ENCODE results near the gene PRR23E.

PRR23E gene

DNA sequence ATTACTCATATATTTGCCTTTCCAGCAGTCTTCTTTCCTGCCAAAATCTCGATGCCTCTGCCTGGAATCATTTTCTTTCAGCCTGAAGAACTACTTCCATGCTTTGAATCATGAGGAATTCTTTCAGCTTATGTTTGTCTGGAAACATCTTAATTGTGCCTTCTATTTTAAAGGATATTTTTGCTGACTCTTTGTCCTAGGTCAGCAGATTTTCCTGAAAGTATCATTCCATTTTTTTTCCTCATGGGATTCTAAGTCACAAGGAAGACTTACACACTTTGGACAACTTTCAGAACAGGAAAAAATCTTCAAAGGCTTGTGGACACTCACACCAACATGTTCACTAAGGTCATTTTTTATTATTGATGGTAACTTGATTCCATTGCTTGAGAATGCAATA lies 10.1 kb downstream of the PRR23E start (continued):
- TF ChIP-seq, protein P1, sequence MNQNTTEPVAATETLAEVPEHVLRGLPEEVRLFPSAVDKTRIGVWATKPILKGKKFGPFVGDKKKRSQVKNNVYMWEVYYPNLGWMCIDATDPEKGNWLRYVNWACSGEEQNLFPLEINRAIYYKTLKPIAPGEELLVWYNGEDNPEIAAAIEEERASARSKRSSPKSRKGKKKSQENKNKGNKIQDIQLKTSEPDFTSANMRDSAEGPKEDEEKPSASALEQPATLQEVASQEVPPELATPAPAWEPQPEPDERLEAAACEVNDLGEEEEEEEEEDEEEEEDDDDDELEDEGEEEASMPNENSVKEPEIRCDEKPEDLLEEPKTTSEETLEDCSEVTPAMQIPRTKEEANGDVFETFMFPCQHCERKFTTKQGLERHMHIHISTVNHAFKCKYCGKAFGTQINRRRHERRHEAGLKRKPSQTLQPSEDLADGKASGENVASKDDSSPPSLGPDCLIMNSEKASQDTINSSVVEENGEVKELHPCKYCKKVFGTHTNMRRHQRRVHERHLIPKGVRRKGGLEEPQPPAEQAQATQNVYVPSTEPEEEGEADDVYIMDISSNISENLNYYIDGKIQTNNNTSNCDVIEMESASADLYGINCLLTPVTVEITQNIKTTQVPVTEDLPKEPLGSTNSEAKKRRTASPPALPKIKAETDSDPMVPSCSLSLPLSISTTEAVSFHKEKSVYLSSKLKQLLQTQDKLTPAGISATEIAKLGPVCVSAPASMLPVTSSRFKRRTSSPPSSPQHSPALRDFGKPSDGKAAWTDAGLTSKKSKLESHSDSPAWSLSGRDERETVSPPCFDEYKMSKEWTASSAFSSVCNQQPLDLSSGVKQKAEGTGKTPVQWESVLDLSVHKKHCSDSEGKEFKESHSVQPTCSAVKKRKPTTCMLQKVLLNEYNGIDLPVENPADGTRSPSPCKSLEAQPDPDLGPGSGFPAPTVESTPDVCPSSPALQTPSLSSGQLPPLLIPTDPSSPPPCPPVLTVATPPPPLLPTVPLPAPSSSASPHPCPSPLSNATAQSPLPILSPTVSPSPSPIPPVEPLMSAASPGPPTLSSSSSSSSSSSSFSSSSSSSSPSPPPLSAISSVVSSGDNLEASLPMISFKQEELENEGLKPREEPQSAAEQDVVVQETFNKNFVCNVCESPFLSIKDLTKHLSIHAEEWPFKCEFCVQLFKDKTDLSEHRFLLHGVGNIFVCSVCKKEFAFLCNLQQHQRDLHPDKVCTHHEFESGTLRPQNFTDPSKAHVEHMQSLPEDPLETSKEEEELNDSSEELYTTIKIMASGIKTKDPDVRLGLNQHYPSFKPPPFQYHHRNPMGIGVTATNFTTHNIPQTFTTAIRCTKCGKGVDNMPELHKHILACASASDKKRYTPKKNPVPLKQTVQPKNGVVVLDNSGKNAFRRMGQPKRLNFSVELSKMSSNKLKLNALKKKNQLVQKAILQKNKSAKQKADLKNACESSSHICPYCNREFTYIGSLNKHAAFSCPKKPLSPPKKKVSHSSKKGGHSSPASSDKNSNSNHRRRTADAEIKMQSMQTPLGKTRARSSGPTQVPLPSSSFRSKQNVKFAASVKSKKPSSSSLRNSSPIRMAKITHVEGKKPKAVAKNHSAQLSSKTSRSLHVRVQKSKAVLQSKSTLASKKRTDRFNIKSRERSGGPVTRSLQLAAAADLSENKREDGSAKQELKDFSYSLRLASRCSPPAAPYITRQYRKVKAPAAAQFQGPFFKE (tag by site-specific recombination; IDR thresholded peaks at IDR 0.05; ENCODE audit: borderline replicate concordance), result no peak

DNA sequence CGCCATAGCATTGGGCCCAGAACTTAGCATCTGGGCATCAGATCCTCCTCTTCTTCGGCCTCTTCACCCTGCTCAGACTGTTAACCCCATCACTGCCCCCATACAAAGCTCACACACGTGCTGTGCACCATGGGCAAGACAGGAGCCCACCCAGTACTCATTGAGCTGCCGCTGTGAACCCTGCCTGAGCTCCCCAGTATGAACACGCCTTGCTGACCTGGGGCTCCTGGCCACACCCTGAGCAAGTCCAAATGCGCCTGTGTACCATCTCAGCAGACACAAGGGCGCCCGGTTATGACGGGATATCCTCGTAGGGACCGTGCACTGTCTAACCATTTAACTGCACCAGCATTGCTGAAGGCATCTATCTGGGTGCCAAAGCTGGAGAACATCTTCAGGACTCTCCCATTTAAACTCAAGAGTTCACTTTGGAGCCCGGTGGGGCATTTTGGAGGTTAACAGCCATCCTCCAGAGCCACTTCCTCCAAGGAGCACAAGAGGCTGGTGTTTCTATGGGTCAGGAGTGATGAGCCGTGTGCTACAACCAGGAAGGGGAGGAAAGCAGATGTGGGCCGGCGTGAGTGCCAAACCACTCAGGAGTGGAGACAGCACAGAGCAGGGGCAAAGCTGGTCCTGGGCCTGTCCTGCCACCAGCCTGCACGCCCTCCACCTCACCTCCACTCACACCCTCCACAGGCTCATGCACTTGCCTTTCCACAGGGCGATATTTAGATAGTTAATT lies 12.1 kb downstream of the PRR23E start:
- no peaks in the 10 kb centered on the region for H3K4me1 ChIP-seq (ENCODE audit: control insufficient read depth, insufficient read depth, low read length)
- ChIA-PET CTCF (interaction anchor here (0.6 kb wide), 1 partner anchor 600 kb away, joined by 3 read pairs; no protein-coding TSS in a partner anchor), POLR2A (no interaction called here)
- no peaks in the 10 kb centered on the region for H3K36me3 ChIP-seq (ENCODE audit: control insufficient read depth in 2 of 2, insufficient read depth in 1 of 2, low read length in 2 of 2)
- no peaks in the 10 kb centered on the region for H3K9me3 ChIP-seq (ENCODE audit: control insufficient read depth, insufficient read depth, low read depth, low read length)
- TF ChIP-seq OSR2 (tag by site-specific recombination; IDR thresholded peaks at IDR 0.05) (no peak), ZNF426 (tag by site-specific recombination; IDR thresholded peaks at IDR 0.05) (no peak), ZNF623 (tag by site-specific recombination; IDR thresholded peaks at IDR 0.05) (no peak), ZNF302 (tag by site-specific recombination; IDR thresholded peaks at IDR 0.05; ENCODE audit: low read depth) (no peak), YY1 (tag by site-specific recombination; IDR thresholded peaks at IDR 0.05) (no peak), SP3 (tag by site-specific recombination; IDR thresholded peaks at IDR 0.05) (no peak), PRDM1 (tag by site-specific recombination; IDR thresholded peaks at IDR 0.05) (no peak), ZNF239 (tag by site-specific recombination; IDR thresholded peaks at IDR 0.05) (no peak), KLF16 (tag by site-specific recombination; IDR thresholded peaks at IDR 0.05) (no peak)
- TF ChIP-seq, protein P2, sequence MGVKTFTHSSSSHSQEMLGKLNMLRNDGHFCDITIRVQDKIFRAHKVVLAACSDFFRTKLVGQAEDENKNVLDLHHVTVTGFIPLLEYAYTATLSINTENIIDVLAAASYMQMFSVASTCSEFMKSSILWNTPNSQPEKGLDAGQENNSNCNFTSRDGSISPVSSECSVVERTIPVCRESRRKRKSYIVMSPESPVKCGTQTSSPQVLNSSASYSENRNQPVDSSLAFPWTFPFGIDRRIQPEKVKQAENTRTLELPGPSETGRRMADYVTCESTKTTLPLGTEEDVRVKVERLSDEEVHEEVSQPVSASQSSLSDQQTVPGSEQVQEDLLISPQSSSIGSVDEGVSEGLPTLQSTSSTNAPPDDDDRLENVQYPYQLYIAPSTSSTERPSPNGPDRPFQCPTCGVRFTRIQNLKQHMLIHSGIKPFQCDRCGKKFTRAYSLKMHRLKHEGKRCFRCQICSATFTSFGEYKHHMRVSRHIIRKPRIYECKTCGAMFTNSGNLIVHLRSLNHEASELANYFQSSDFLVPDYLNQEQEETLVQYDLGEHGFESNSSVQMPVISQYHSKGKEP (tag by site-specific recombination; IDR thresholded peaks at IDR 0.05), result no peak
- TF ChIP-seq, protein P3, sequence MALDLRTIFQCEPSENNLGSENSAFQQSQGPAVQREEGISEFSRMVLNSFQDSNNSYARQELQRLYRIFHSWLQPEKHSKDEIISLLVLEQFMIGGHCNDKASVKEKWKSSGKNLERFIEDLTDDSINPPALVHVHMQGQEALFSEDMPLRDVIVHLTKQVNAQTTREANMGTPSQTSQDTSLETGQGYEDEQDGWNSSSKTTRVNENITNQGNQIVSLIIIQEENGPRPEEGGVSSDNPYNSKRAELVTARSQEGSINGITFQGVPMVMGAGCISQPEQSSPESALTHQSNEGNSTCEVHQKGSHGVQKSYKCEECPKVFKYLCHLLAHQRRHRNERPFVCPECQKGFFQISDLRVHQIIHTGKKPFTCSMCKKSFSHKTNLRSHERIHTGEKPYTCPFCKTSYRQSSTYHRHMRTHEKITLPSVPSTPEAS (tag by site-specific recombination; IDR thresholded peaks at IDR 0.05), result no peak
- TF ChIP-seq, protein P4, sequence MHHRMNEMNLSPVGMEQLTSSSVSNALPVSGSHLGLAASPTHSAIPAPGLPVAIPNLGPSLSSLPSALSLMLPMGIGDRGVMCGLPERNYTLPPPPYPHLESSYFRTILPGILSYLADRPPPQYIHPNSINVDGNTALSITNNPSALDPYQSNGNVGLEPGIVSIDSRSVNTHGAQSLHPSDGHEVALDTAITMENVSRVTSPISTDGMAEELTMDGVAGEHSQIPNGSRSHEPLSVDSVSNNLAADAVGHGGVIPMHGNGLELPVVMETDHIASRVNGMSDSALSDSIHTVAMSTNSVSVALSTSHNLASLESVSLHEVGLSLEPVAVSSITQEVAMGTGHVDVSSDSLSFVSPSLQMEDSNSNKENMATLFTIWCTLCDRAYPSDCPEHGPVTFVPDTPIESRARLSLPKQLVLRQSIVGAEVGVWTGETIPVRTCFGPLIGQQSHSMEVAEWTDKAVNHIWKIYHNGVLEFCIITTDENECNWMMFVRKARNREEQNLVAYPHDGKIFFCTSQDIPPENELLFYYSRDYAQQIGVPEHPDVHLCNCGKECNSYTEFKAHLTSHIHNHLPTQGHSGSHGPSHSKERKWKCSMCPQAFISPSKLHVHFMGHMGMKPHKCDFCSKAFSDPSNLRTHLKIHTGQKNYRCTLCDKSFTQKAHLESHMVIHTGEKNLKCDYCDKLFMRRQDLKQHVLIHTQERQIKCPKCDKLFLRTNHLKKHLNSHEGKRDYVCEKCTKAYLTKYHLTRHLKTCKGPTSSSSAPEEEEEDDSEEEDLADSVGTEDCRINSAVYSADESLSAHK (tag by site-specific recombination; IDR thresholded peaks at IDR 0.05), result no peak
- TF ChIP-seq, protein P5, sequence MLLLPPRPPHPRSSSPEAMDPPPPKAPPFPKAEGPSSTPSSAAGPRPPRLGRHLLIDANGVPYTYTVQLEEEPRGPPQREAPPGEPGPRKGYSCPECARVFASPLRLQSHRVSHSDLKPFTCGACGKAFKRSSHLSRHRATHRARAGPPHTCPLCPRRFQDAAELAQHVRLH (tag by site-specific recombination; IDR thresholded peaks at IDR 0.05), result no peak
- no peak overlapping the region for H3K4me3 ChIP-seq (ENCODE audit: low read depth, low read length)
- H3K27ac ChIP-seq (ENCODE audit: extremely low read depth, low read depth, low read length), result no peak overlapping the region

Data from HEK293 (cell line).